Measurements from ENCODE around the gene PPP2R2C.

PPP2R2C gene

GRCh38 chr4:6453688-6453990, 18.8 kb downstream of the PPP2R2C start:
- no peak for TF ChIP-seq CTCF (conservative IDR thresholded peaks at IDR 0.05; ENCODE audit: low read depth, low read length)
- DNase-seq (ENCODE audit: low read depth): no peak
- H3K4me3 ChIP-seq (ENCODE audit: low read depth, low read length): no peak overlapping the region

GRCh38 chr4:6452897-6453687, 19.3 kb downstream of the PPP2R2C start:
- TF ChIP-seq CTCF (conservative IDR thresholded peaks at IDR 0.05; ENCODE audit: low read depth, low read length): no peak
- DNase-seq (ENCODE audit: low read depth): no peak
- no peak overlapping the region for H3K4me3 ChIP-seq (ENCODE audit: low read depth, low read length)

GRCh38 chr4:6452116-6452896, 20.1 kb downstream of the PPP2R2C start:
- no peak for DNase-seq (ENCODE audit: low read depth)
- no peak overlapping the region for H3K4me3 ChIP-seq (ENCODE audit: low read depth, low read length)
- TF ChIP-seq CTCF (conservative IDR thresholded peaks at IDR 0.05; ENCODE audit: low read depth, low read length): no peak

- TF ChIP-seq CTCF (conservative IDR thresholded peaks at IDR 0.05; ENCODE audit: low read depth, low read length): no peak
- DNase-seq (ENCODE audit: low read depth): no peak
Observed at GRCh38 chr4:6451309-6451708, 21.1 kb downstream of the PPP2R2C start.

GRCh38 chr4:6450709-6451108, 21.7 kb downstream of the PPP2R2C start:
- DNase-seq (ENCODE audit: low read depth): no peak
- TF ChIP-seq CTCF (conservative IDR thresholded peaks at IDR 0.05; ENCODE audit: low read depth, low read length): no peak
- H3K4me3 ChIP-seq (ENCODE audit: low read depth, low read length): no peak overlapping the region

More at GRCh38 chr4:6451309-6451708, 21.1 kb downstream of the PPP2R2C start:
- no peak overlapping the region for H3K4me3 ChIP-seq (ENCODE audit: low read depth, low read length)

GRCh38 chr4:6449746-6450369, 22.6 kb downstream of the PPP2R2C start:
- no peak overlapping the region for H3K4me3 ChIP-seq (ENCODE audit: low read depth, low read length)
- no peak for DNase-seq (ENCODE audit: low read depth)
- TF ChIP-seq CTCF (conservative IDR thresholded peaks at IDR 0.05; ENCODE audit: low read depth, low read length): no peak
